Kidney (tissue), 14 donors: ENCODE data around the gene METAP1. TPM values are rescaled to one million over a fixed set of nuclear protein-coding genes. Genes with fewer than 3 reads are reported as not detected.

Experiments
- DNase-seq, 5 donors: peaks; one replicate each; pipeline ENCODE4 v3.0.0-alpha.2; 2013 to 2020
- FAIRE-seq: peaks from 2 replicates; lab custom pipeline; 2012; peaks lifted over from hg19 to GRCh38; lab: Jason Lieb, UNC
- H3K27ac ChIP-seq, 2 donors: one replicate each; pipeline ENCODE4 v1.7.0; 2013; ENCODE audit warnings: low read depth in 2 of 2, low read length in 2 of 2, inconsistent platforms in 1 of 2
- H3K27me3 ChIP-seq: one replicate; pipeline ENCODE4 v1.7.1; 2013; ENCODE audit warnings: low read length, inconsistent platforms; ENCODE audit not compliant: control insufficient read depth, insufficient read depth
- H3K36me3 ChIP-seq, 3 donors: one replicate each; pipeline versions ENCODE4 v1.7.0 to v1.7.1; 2013; ENCODE audit warnings: low read length in 3 of 3, control low read depth in 1 of 3, inconsistent platforms in 1 of 3; ENCODE audit not compliant: insufficient read depth in 3 of 3, control insufficient read depth in 2 of 3
- H3K4me1 ChIP-seq, 3 donors: one replicate each; pipeline versions ENCODE4 v1.7.0 to v1.7.1; 2013; ENCODE audit warnings: low read length in 3 of 3, inconsistent platforms in 1 of 3, low read depth in 1 of 3; ENCODE audit not compliant: control insufficient read depth in 2 of 3, insufficient read depth in 2 of 3
- H3K4me3 ChIP-seq, 3 donors: one replicate each; pipeline versions ENCODE4 v1.7.0 to v1.8.1; 2013; ENCODE audit warnings: low read length in 3 of 3, control low read depth in 1 of 3, inconsistent platforms in 1 of 3
- H3K9ac ChIP-seq, 3 donors: one replicate each; pipeline versions ENCODE4 v1.7.0 to v1.7.1; 2013; ENCODE audit warnings: low read length in 3 of 3, control low read depth in 1 of 3, inconsistent platforms in 1 of 3
- H3K9me3 ChIP-seq, 3 donors: one replicate each; pipeline versions ENCODE4 v1.7.0 to v1.7.1; 2013; ENCODE audit warnings: low read length in 3 of 3, control low read depth in 1 of 3, inconsistent platforms in 1 of 3; ENCODE audit not compliant: control insufficient read depth in 2 of 3, insufficient read depth in 1 of 3
- CTCF ChIP-seq: IDR thresholded peaks from 3 replicates; pipeline ENCODE4 v1.5.1; 2012; ENCODE audit warnings: mild to moderate bottlenecking, moderate library complexity, borderline replicate concordance; ENCODE audit not compliant: insufficient read depth; ENCODE audit errors: extremely low read depth
- intact Hi-C: fragments of 100-400 bp; cut with DNase I; formaldehyde crosslinking; loops from one replicate; pipeline ENCODE4 v1.11.1; 2022
- polyA plus RNA-seq: library from polyadenylated mRNA; stranded (reverse); fragments of 350-450 nt; fragmentation: Illumina TruSeq; extraction: RNeasy Lipid Tissue Mini Kit (QIAGEN cat#74804); gene quantifications from one replicate; pipeline ENCODE4 v1.2.3, GENCODE V29; 2014; ENCODE audit warnings: low read depth, low replicate concordance; ENCODE audit not compliant: insufficient read depth
- total RNA-seq: library from RNA; stranded (reverse); fragmentation: NEBNext Ultra II Directional; extraction: Animal tissue kit (Norgen Biotek cat#: 25700); gene quantifications from one replicate; pipeline ENCODE4 v1.2.1, GENCODE V29; 2021
- donor health status: control.
- donor health status: control.
- donor health status: control.
- donor health status: control.
- donor health status: control.
- donor health status: DM: yes; HTN: yes; CAD: no.
- donor health status: Normal renal cell carcinoma (clear cell type).

The METAP1 gene
- total and polyA plus RNA-seq, 2 donors from 2014 or later = 22.7 to 33.8 TPM

- DNase-seq = peak in 1 of 5 donors; percentile 73
- H3K27ac ChIP-seq = no peak overlapping the region
- H3K9me3 ChIP-seq = no peaks in the 10 kb centered on the region
- intact Hi-C loops = no loop called here
- FAIRE-seq = no peak
- no peaks in the 10 kb centered on the region for H3K36me3 ChIP-seq
- no peaks in the 10 kb centered on the region for H3K4me1 ChIP-seq
- no peak overlapping the region for H3K9ac ChIP-seq
- TF ChIP-seq CTCF = no peak
- no peak overlapping the region for H3K4me3 ChIP-seq
- no peaks in the 10 kb centered on the region for H3K27me3 ChIP-seq
These were observed 2.0 kb upstream of the METAP1 start for GRCh38 chr4:98993419-98994071.

GRCh38 chr4:98994474-98995182 is 893 bp upstream of the METAP1 start:
- no peaks in the 10 kb centered on the region for H3K27me3 ChIP-seq
- peak overlapping the region; percentile 35 to 70 (median 68) for H3K9ac ChIP-seq
- no peaks in the 10 kb centered on the region for H3K4me1 ChIP-seq
- H3K27ac ChIP-seq = peak overlapping the region; percentile 71 to 76
- no peak for TF ChIP-seq CTCF
- intact Hi-C loops = no loop called here
- H3K9me3 ChIP-seq = no peaks in the 10 kb centered on the region
- DNase-seq (peak in 3 of 5 donors; percentile 19 to 57 (median 42)), FAIRE-seq (no peak)
- no peaks in the 10 kb centered on the region for H3K36me3 ChIP-seq
- peak overlapping the region; percentile 77 to 82 (median 77) for H3K4me3 ChIP-seq

DNA sequence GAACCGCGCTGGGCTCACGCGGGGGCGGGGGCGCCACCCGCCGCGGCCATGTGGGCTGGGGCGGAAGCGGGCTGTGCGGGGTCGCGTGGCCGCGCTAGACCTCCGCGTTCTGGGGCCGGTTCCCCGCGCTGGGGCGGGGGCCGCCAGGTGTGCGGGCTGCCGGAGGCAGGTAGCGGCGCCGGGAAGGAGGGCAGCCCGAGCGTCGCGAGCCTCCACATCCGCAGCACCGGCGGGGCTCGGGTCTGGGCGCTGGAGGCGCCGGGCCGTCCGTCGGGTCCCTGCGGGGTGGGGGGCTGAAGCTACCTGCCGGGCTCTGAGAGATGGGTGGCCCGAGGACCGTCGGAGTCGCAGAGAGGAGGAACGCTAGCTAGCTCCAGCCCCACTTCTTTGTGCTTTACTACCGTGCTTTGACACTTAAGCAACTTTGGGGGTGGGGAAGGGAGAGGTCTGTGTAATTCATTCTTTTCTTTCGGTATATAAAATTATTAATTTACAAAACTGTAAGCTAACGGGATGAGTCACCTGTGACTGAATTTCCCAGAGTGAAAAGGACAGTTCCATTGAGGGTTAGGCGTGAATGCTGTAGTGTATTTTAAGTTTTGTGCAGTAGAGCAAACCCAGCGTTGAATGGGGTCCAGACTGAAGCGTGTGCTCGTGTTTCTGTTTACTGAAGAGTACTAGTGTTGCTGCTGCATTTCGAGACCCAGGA is 689 bp downstream of the METAP1 start:
- Histone ChIP-seq H3K36me3 (no peaks in the 10 kb centered on the region), H3K4me1 (no peaks in the 10 kb centered on the region), H3K27me3 (no peaks in the 10 kb centered on the region), H3K27ac (peak overlapping the region; percentile 85 to 89), H3K9ac (peak overlapping the region; percentile 14 to 61 (median 58)), H3K4me3 (peak overlapping the region; percentile 59 to 85 (median 85)), H3K9me3 (no peaks in the 10 kb centered on the region)
- DNase-seq (peak in 3 of 5 donors; percentile 26 to 60 (median 60)), FAIRE-seq (no peak)
- TF ChIP-seq CTCF = no peak
- intact Hi-C loops = no loop called here
